ENCODE data around the gene RAB1A. TPM values are rescaled to one million over a fixed set of nuclear protein-coding genes. Genes with fewer than 3 reads are reported as not detected.
"Not testable (repeated sequence)": the region's sequence is repeated elsewhere in the genome, so short reads cannot be mapped to it uniquely, and the experiment has no call there.

Gene RAB1A
- total and polyA plus RNA-seq, 2 experiments from 2014 or later = 94.8 to 172 TPM

GRCh38 chr2:65159261-65159660, 29.4 kb upstream of the RAB1A start (continued):
- no peak for TF ChIP-seq CTCF (conservative IDR thresholded peaks at IDR 0.05; ENCODE audit: low read depth in 2 of 2)
- TF ChIP-seq NANOG (IDR thresholded peaks at IDR 0.05; ENCODE audit: borderline replicate concordance) = no peak
- no peak for TF ChIP-seq EZH2 (IDR thresholded peaks at IDR 0.05; ENCODE audit: low read depth, unreplicated experiment)
- TF ChIP-seq ZNF114 (CRISPR knock-in tag; IDR thresholded peaks at IDR 0.05) = no peak
- no peak for TF ChIP-seq ZNF331 (CRISPR knock-in tag; IDR thresholded peaks at IDR 0.05; ENCODE audit: low read depth)
- no peak for TF ChIP-seq CREB1 (CRISPR knock-in tag; IDR thresholded peaks at IDR 0.05; ENCODE audit: low read depth)
- TF ChIP-seq JUNB (IDR thresholded peaks at IDR 0.05; ENCODE audit: unreplicated experiment) = no peak

GRCh38 chr2:65158557-65158956, 28.7 kb upstream of the RAB1A start:
- H3K9me3 Mint-ChIP-seq = peaks cover 4% of the 10 kb centered on the region; the same call in 2 of the 3 replicates
- no peaks in the 10 kb centered on the region for H3K9me2 ChIP-seq (ENCODE audit: insufficient read depth)
- DNase-seq (ENCODE audit: low spot score) (no peak), ATAC-seq (no peak)
- H3K36me3 Mint-ChIP-seq (ENCODE audit: low read depth) = no peaks in the 10 kb centered on the region
- H3F3A ChIP-seq (replicated peaks; ENCODE audit: low read depth) = no peaks in the 10 kb centered on the region
- no peaks in the 10 kb centered on the region for H3K79me2 ChIP-seq (replicated peaks; ENCODE audit: insufficient read depth)
- H3K4me3 Mint-ChIP-seq = no peak overlapping the region
- no peaks in the 10 kb centered on the region; the same call in 1 of the 2 replicates for H3K4me1 ChIP-seq (ENCODE audit: insufficient read depth)
- no peak overlapping the region for H2AFZ ChIP-seq
- no peak overlapping the region for H3K27ac ChIP-seq (ENCODE audit: low read depth)
- H3K27me3 Mint-ChIP-seq (ENCODE audit: insufficient read depth, low read depth, poor library complexity) = peaks cover 4% of the 10 kb centered on the region
- no peaks in the 10 kb centered on the region for H4K20me1 ChIP-seq (replicated peaks; ENCODE audit: insufficient read depth)
- H3K27ac Mint-ChIP-seq = no peak overlapping the region
- H3K4me2 ChIP-seq = no peak overlapping the region
- H3K27me3 ChIP-seq (ENCODE audit: insufficient read depth) = no peaks in the 10 kb centered on the region
- H3K36me3 ChIP-seq (ENCODE audit: insufficient read depth) = no peaks in the 10 kb centered on the region; the same call in 1 of the 2 replicates
- no peak for TF ChIP-seq ZNF331 (CRISPR knock-in tag; IDR thresholded peaks at IDR 0.05; ENCODE audit: low read depth)
- H3K4me1 Mint-ChIP-seq = peaks cover 8% of the 10 kb centered on the region
- no peak overlapping the region for H3K4me3 ChIP-seq

GRCh38 chr2:65157856-65158255, 27.9 kb upstream of the RAB1A start:
- not testable (repeated sequence) for H3K4me3 Mint-ChIP-seq; H4K20me1 ChIP-seq (replicated peaks; ENCODE audit: insufficient read depth); H3K27me3 Mint-ChIP-seq (ENCODE audit: insufficient read depth, low read depth, poor library complexity); H2AFZ ChIP-seq; DNase-seq (ENCODE audit: low spot score); H3K4me3 ChIP-seq; ATAC-seq; H3K9me3 Mint-ChIP-seq; H3K27ac Mint-ChIP-seq; H3K9me2 ChIP-seq (ENCODE audit: insufficient read depth); H3K27me3 ChIP-seq (ENCODE audit: insufficient read depth); H3K79me2 ChIP-seq (replicated peaks; ENCODE audit: insufficient read depth); H3K27ac ChIP-seq (ENCODE audit: low read depth); H3F3A ChIP-seq (replicated peaks; ENCODE audit: low read depth); H3K4me2 ChIP-seq; H3K36me3 ChIP-seq (ENCODE audit: insufficient read depth); H3K4me1 ChIP-seq (ENCODE audit: insufficient read depth); H3K4me1 Mint-ChIP-seq; H3K36me3 Mint-ChIP-seq (ENCODE audit: low read depth)

GRCh38 chr2:65156041-65156440, 26.1 kb upstream of the RAB1A start:
- no peak overlapping the region for H3K27ac Mint-ChIP-seq
- Histone ChIP-seq H4K20me1 (replicated peaks; ENCODE audit: insufficient read depth) (no peaks in the 10 kb centered on the region), H3K27ac (ENCODE audit: low read depth) (no peak overlapping the region), H3K4me1 (ENCODE audit: insufficient read depth) (no peaks in the 10 kb centered on the region), H3K27me3 (ENCODE audit: insufficient read depth) (no peaks in the 10 kb centered on the region), H3K36me3 (ENCODE audit: insufficient read depth) (no peaks in the 10 kb centered on the region; the same call in 1 of the 2 replicates), H3K79me2 (replicated peaks; ENCODE audit: insufficient read depth) (no peaks in the 10 kb centered on the region), H3K4me2 (no peak overlapping the region), H3K9me2 (ENCODE audit: insufficient read depth) (no peaks in the 10 kb centered on the region), H3K4me3 (no peak overlapping the region), H3F3A (replicated peaks; ENCODE audit: low read depth) (no peaks in the 10 kb centered on the region), H2AFZ (peak overlapping the region; percentile 29; the same call in 1 of the 2 replicates)
- DNase-seq (ENCODE audit: low spot score) (no peak), ATAC-seq (no peak; the same call in 1 of the 3 replicates)
- H3K9me3 Mint-ChIP-seq = peaks cover 11% of the 10 kb centered on the region; the same call in 2 of the 3 replicates
- H3K4me3 Mint-ChIP-seq = no peak overlapping the region
- no peaks in the 10 kb centered on the region for H3K36me3 Mint-ChIP-seq (ENCODE audit: low read depth)
- peaks cover 4% of the 10 kb centered on the region for H3K27me3 Mint-ChIP-seq (ENCODE audit: insufficient read depth, low read depth, poor library complexity)
- peaks cover 2% of the 10 kb centered on the region; the same call in 2 of the 3 replicates for H3K4me1 Mint-ChIP-seq
- no peak for TF ChIP-seq NANOG (IDR thresholded peaks at IDR 0.05; ENCODE audit: borderline replicate concordance)
- no peak for TF ChIP-seq CREB1 (CRISPR knock-in tag; IDR thresholded peaks at IDR 0.05; ENCODE audit: low read depth)
- TF ChIP-seq ZNF114 (CRISPR knock-in tag; IDR thresholded peaks at IDR 0.05) = no peak
- TF ChIP-seq POLR2AphosphoS5 (IDR thresholded peaks at IDR 0.05; ENCODE audit: low read depth) = no peak

Measured in GM23338 (cell line).